Lower leg skin (tissue), 3 donors: Measurements from ENCODE around the gene DPY19L3.

Experiments used
- CTCF ChIP-seq, 3 donors: fragments of 450-650 bp; IDR thresholded peaks; one replicate each; pipeline ENCODE4 v1.5.1; 2016; ENCODE audit warnings: antibody characterized with exemption in 3 of 3, mild to moderate bottlenecking in 3 of 3, moderate library complexity in 2 of 3
- POLR2A ChIP-seq, 2 donors: fragments of 450-650 bp; IDR thresholded peaks; one replicate each; pipeline ENCODE4 v1.6.1; 2016 to 2017; ENCODE audit warnings: antibody characterized with exemption in 2 of 2, mild to moderate bottlenecking in 1 of 2, moderate library complexity in 1 of 2

- TF ChIP-seq CTCF (IDR thresholded peaks at IDR 0.05) (no peak), POLR2A (IDR thresholded peaks at IDR 0.05) (no peak)
Measured at GRCh38 chr19:32519023-32519422, 113.5 kb downstream of the DPY19L3 start.
